ENCODE measurements around the gene UNC13B.
"Not testable (repeated sequence)": the region's sequence is repeated elsewhere in the genome, so short reads cannot be mapped to it uniquely, and the experiment has no call there.

Gene UNC13B

DNA sequence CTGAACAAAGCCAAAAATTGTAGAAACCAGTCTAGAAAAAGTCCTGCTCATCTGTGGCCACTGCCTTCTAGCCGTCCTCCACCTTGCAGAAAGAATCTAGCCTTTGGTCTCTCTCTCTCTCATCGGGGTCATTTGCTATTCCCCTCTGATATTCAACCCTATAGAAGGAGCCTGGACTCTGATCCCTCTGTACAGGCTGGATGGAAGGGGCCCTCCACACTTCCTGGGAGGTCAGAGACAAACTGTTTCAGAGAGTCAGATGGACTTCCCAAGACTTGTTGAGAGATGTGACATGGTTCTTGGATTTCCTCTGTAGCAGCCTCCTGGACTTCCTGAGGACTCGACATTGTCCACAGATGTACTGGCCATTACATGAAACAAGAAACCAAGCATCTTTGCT, 243.1 kb downstream of the UNC13B start:
- CTCF ChIA-PET = no interaction called here
- POLR2A ChIA-PET = no interaction called here
- DNase-seq (ENCODE audit: low read depth, low spot score) = no peak
- no peak overlapping the region for H3K4me3 ChIP-seq (ENCODE audit: low read depth, low read length)
- TF ChIP-seq, protein P1, sequence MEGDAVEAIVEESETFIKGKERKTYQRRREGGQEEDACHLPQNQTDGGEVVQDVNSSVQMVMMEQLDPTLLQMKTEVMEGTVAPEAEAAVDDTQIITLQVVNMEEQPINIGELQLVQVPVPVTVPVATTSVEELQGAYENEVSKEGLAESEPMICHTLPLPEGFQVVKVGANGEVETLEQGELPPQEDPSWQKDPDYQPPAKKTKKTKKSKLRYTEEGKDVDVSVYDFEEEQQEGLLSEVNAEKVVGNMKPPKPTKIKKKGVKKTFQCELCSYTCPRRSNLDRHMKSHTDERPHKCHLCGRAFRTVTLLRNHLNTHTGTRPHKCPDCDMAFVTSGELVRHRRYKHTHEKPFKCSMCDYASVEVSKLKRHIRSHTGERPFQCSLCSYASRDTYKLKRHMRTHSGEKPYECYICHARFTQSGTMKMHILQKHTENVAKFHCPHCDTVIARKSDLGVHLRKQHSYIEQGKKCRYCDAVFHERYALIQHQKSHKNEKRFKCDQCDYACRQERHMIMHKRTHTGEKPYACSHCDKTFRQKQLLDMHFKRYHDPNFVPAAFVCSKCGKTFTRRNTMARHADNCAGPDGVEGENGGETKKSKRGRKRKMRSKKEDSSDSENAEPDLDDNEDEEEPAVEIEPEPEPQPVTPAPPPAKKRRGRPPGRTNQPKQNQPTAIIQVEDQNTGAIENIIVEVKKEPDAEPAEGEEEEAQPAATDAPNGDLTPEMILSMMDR (IDR thresholded peaks at IDR 0.05; ENCODE audit: insufficient read depth, low read length, missing control alignments) = no peak

DNA sequence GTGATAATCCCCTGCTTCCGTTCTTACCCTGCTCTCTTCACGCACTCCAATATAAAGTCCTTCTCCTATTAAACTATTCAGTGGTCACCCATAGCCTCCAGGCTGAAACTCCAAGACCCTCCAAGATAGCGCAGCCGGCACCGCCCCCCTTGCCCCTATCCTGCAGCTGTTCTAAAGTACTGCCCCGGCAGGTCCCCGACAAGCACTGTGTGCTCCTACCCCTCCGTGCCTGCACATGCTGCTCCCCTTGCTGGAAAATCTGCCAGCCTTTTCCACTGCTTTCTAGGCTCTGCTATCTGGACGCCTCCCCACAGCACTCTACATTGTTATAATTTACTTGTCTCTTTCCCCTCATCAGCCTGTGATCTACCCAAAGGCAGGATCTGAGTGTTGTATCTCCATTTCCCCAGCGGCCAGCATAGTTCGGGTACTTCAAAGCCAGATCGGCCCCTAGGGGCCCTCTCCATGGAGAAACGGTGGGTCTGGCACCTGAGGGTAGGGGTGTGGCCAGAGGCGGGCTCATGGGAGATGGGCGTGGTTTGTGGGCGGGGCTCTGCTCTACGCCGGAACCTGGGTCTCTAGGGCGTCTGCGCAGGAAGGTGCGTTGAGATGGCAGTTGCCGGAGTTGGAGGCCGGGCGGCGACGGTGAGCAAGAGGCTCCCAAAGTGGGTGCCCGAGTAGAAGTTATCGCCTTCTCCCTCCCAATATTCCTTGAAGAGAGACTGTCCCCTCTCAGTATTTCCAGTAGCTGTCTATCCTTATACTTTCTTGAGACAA, 244.6 kb downstream of the UNC13B start:
- TF ChIP-seq, protein P1 (IDR thresholded peaks at IDR 0.05; ENCODE audit: insufficient read depth, low read length, missing control alignments) = no peak
- DNase-seq (ENCODE audit: low read depth, low spot score) = no peak
- no peak overlapping the region for H3K4me3 ChIP-seq (ENCODE audit: low read depth, low read length)
- ChIA-PET CTCF (interaction anchor here (0.6 to 1.0 kb wide), 3 partner anchors 21 to 147 kb away, joined by 3 read pairs; no protein-coding TSS in a partner anchor), POLR2A (no interaction called here)

DNA sequence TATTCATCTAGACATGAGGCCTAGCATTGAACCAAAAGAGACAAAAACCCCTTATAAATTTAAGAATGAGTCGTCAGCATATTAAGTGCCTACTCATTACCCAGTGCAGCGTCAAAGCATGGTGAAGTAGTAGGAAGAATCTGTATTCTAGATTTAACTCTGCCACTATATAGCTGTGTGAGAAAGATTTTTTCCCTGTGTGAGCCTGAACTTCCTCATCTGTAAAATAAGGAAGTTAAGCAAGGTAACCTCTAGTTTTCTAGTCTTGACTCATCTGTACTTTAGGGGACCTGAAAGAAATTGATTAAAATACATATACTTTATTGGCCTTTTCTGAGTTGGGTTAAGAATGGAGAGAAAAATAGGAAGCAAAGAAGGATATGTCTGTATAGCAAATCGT, 246.0 kb downstream of the UNC13B start:
- CTCF ChIA-PET = no interaction called here
- no peak overlapping the region for H3K4me3 ChIP-seq (ENCODE audit: low read depth, low read length)
- TF ChIP-seq, protein P1 (IDR thresholded peaks at IDR 0.05; ENCODE audit: insufficient read depth, low read length, missing control alignments) = no peak
- DNase-seq (ENCODE audit: low read depth, low spot score) = no peak
- POLR2A ChIA-PET = no interaction called here

- H3K4me3 ChIP-seq (ENCODE audit: low read depth, low read length); POLR2A ChIA-PET; CTCF ChIA-PET; DNase-seq (ENCODE audit: low read depth, low spot score): not testable (repeated sequence)
Measured at GRCh38 chr9:35409434-35409833, 247.6 kb downstream of the UNC13B start.

GRCh38 chr9:35414889-35415288, 253.1 kb downstream of the UNC13B start:
- ChIA-PET POLR2A (no interaction called here), CTCF (interaction anchor here (1.3 kb wide), 3 partner anchors 10 to 298 kb away, joined by 3 to 4 read pairs (median 3); no protein-coding TSS in a partner anchor)

DNA sequence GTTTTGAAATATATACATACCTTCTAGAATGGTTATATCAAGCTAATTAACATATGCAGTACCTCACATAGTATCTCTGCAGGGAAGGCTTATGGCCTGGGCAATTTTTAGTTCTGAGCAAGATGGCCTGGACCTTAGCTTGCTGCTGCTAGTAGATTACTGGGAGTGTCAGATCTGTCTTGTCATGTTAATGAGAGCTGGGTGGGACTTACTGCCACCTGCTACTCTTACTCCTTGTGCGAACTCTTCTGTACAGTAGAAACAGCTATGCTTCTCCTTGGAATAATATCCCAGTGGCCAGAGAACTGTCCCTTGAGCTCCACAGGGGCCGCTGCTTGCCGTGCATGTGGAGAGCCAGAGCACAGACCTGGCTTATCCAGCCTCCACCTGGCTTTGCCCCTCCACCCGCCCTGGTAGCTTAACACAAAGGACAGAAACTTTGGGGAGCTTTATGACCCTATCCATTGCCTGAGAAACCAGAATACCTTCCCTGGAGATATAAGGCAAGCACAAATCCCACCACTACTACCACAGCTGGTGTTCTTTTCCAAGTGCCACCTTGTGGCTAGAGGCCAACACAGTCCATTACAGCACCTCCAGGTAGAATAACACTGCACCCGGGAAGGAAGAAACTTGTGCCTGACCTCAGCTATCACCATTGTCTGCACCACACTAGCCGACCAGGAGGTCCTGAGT, 253.7 kb downstream of the UNC13B start:
- POLR2A ChIA-PET = no interaction called here
- CTCF ChIA-PET = interaction anchor here (0.9 to 1.4 kb wide), 5 partner anchors 10 to 300 kb away, joined by 3 to 4 read pairs (median 4); partner anchors contain the start of gene ATOSB
- TF ChIP-seq, protein P1 (IDR thresholded peaks at IDR 0.05; ENCODE audit: insufficient read depth, low read length, missing control alignments) = no peak
- DNase-seq (ENCODE audit: low read depth, low spot score) = no peak
- no peak overlapping the region for H3K4me3 ChIP-seq (ENCODE audit: low read depth, low read length)

More at GRCh38 chr9:35414889-35415288, 253.1 kb downstream of the UNC13B start:
- no peak for DNase-seq (ENCODE audit: low read depth, low spot score)
- H3K4me3 ChIP-seq (ENCODE audit: low read depth, low read length) = no peak overlapping the region
- TF ChIP-seq, protein P1 (IDR thresholded peaks at IDR 0.05; ENCODE audit: insufficient read depth, low read length, missing control alignments) = no peak

Data from AG04449 (cell line).